HEK293 (cell line): ENCODE data around the gene TNMD.

Experiments used
- CTCF ChIA-PET: fragments of 350-600 bp; formaldehyde crosslinking; extraction: SDS; loops from one replicate; lab custom pipeline; 2021; ENCODE audit warnings: antibody characterized with exemption; lab: Yijun Ruan, JAX
- POLR2A ChIA-PET: fragments of 300-600 bp; formaldehyde crosslinking; extraction: SDS; loops from one replicate; lab custom pipeline; 2020; ENCODE audit warnings: antibody characterized with exemption, inconsistent platforms; lab: Yijun Ruan, JAX
- H3K27ac ChIP-seq: fragments of 200-500 bp; sonication (Bioruptor generic); 2 replicates; pipeline ENCODE4 v1.5.1; 2014; ENCODE audit warnings: low read depth, low read length, control low read depth, inconsistent platforms; ENCODE audit errors: extremely low read depth
- H3K36me3 ChIP-seq, 2 experiments: fragments of 200-500 bp in 1 of 2; sonication (Bioruptor generic) in 1 of 2; 1 replicate in 1 of 2; 2 replicates in 1 of 2; pipeline ENCODE4 v1.5.1; 2014 to 2017; ENCODE audit warnings: inconsistent platforms in 2 of 2, low read length in 2 of 2; ENCODE audit not compliant: control insufficient read depth in 2 of 2, insufficient read depth in 1 of 2
- H3K4me1 ChIP-seq: fragments of 200-500 bp; sonication (Bioruptor generic); 2 replicates; pipeline ENCODE4 v1.5.1; 2014; ENCODE audit warnings: mild to moderate bottlenecking, low read length, inconsistent platforms; ENCODE audit not compliant: control insufficient read depth, insufficient read depth
- H3K4me3 ChIP-seq: 2 replicates; pipeline ENCODE4 v1.5.1; 2011; ENCODE audit warnings: low read depth, mild to moderate bottlenecking, control low read depth, low read length, moderate library complexity
- H3K9me3 ChIP-seq: fragments of 200-500 bp; sonication (Bioruptor generic); 2 replicates; pipeline ENCODE4 v1.5.1; 2014; ENCODE audit warnings: low read depth, low read length, inconsistent platforms; ENCODE audit not compliant: control insufficient read depth, insufficient read depth
- EGR2 ChIP-seq: fragments of 450-650 bp; formaldehyde crosslinking; IDR thresholded peaks from 2 replicates; pipeline ENCODE4 v1.5.1; 2016; ENCODE audit warnings: low read depth, missing biosample characterization, missing genetic modification characterization
- GLIS1 ChIP-seq: fragments of 450-650 bp; formaldehyde crosslinking; IDR thresholded peaks from 2 replicates; pipeline ENCODE4 v1.5.1; 2016; ENCODE audit warnings: missing biosample characterization, missing genetic modification characterization
- GLIS2 ChIP-seq: fragments of 450-650 bp; formaldehyde crosslinking; IDR thresholded peaks from 2 replicates; pipeline ENCODE4 v1.5.1; 2016; ENCODE audit warnings: missing biosample characterization, missing genetic modification characterization
- HOXA7 ChIP-seq: sonication (generic); formaldehyde crosslinking; IDR thresholded peaks from 2 replicates; pipeline ENCODE4 v1.8.1; 2022; ENCODE audit warnings: missing genetic modification reagents, borderline replicate concordance
- KLF16 ChIP-seq: fragments of 450-650 bp; formaldehyde crosslinking; IDR thresholded peaks from 2 replicates; pipeline ENCODE4 v1.5.1; 2017; ENCODE audit warnings: missing biosample characterization, missing genetic modification characterization
- OSR2 ChIP-seq: fragments of 450-650 bp; formaldehyde crosslinking; IDR thresholded peaks from 2 replicates; pipeline ENCODE4 v1.5.1; 2016; ENCODE audit warnings: missing biosample characterization, missing genetic modification characterization
- REST ChIP-seq: fragments of 450-650 bp; formaldehyde crosslinking; IDR thresholded peaks from 2 replicates; pipeline ENCODE4 v1.5.1; 2016; ENCODE audit warnings: missing biosample characterization, missing genetic modification characterization
- TCF7L2 ChIP-seq: IDR thresholded peaks from 2 replicates; pipeline ENCODE4 v1.6.1; 2011; ENCODE audit warnings: low read depth, mild to moderate bottlenecking, inconsistent platforms, low read length, moderate library complexity, borderline replicate concordance
- ZBTB11 ChIP-seq: fragments of 450-650 bp; formaldehyde crosslinking; conservative IDR thresholded peaks from 2 replicates; pipeline ENCODE4 v1.5.1; 2016; ENCODE audit warnings: low read depth, missing biosample characterization, missing genetic modification characterization
- ZBTB17 ChIP-seq: fragments of 450-650 bp; formaldehyde crosslinking; IDR thresholded peaks from 2 replicates; pipeline ENCODE4 v1.5.1; 2016; ENCODE audit warnings: missing biosample characterization, missing genetic modification characterization
- ZFP3 ChIP-seq: fragments of 450-650 bp; formaldehyde crosslinking; IDR thresholded peaks from 2 replicates; pipeline ENCODE4 v1.5.1; 2016; ENCODE audit warnings: low read depth, missing biosample characterization, missing genetic modification characterization
- ZFP41 ChIP-seq: fragments of 450-650 bp; formaldehyde crosslinking; IDR thresholded peaks from 2 replicates; pipeline ENCODE4 v1.5.1; 2016; ENCODE audit warnings: missing biosample characterization, missing genetic modification characterization, borderline replicate concordance
- ZNF121 ChIP-seq: fragments of 450-650 bp; formaldehyde crosslinking; IDR thresholded peaks from 2 replicates; pipeline ENCODE4 v1.5.1; 2016; ENCODE audit warnings: missing biosample characterization, missing genetic modification characterization
- ZNF138 ChIP-seq: fragments of 450-650 bp; formaldehyde crosslinking; IDR thresholded peaks from 2 replicates; pipeline ENCODE4 v1.5.1; 2016; ENCODE audit warnings: missing biosample characterization, missing genetic modification characterization, borderline replicate concordance
- ZNF169 ChIP-seq: fragments of 450-650 bp; formaldehyde crosslinking; IDR thresholded peaks from 2 replicates; pipeline ENCODE4 v1.5.1; 2016; ENCODE audit warnings: missing biosample characterization, missing genetic modification characterization
- ZNF18 ChIP-seq: fragments of 450-650 bp; formaldehyde crosslinking; IDR thresholded peaks from 2 replicates; pipeline ENCODE4 v1.5.1; 2016; ENCODE audit warnings: missing biosample characterization, missing genetic modification characterization
- ZNF211 ChIP-seq: fragments of 450-650 bp; formaldehyde crosslinking; IDR thresholded peaks from 2 replicates; pipeline ENCODE4 v1.5.1; 2016; ENCODE audit warnings: low read depth, missing biosample characterization, missing genetic modification characterization
- ZNF292 ChIP-seq: fragments of 450-650 bp; formaldehyde crosslinking; IDR thresholded peaks from 2 replicates; pipeline ENCODE4 v1.5.1; 2016; ENCODE audit warnings: low read depth, missing biosample characterization, missing genetic modification characterization, borderline replicate concordance
- ZNF398 ChIP-seq: fragments of 450-650 bp; formaldehyde crosslinking; IDR thresholded peaks from 2 replicates; pipeline ENCODE4 v1.5.1; 2017; ENCODE audit warnings: missing biosample characterization, missing genetic modification characterization
- ZNF416 ChIP-seq: fragments of 450-650 bp; formaldehyde crosslinking; IDR thresholded peaks from 2 replicates; pipeline ENCODE4 v1.5.1; 2016; ENCODE audit warnings: missing biosample characterization, missing genetic modification characterization
- ZNF521 ChIP-seq: fragments of 450-650 bp; formaldehyde crosslinking; IDR thresholded peaks from 2 replicates; pipeline ENCODE4 v1.5.1; 2017; ENCODE audit warnings: missing biosample characterization, mild to moderate bottlenecking, missing genetic modification characterization
- ZNF600 ChIP-seq: fragments of 450-650 bp; formaldehyde crosslinking; IDR thresholded peaks from 2 replicates; pipeline ENCODE4 v1.5.1; 2016; ENCODE audit warnings: missing biosample characterization, missing genetic modification characterization
- ZNF610 ChIP-seq: fragments of 450-650 bp; formaldehyde crosslinking; IDR thresholded peaks from 2 replicates; pipeline ENCODE4 v1.5.1; 2016; ENCODE audit warnings: missing biosample characterization, missing genetic modification characterization, borderline replicate concordance
- ZNF624 ChIP-seq: fragments of 450-650 bp; formaldehyde crosslinking; IDR thresholded peaks from 2 replicates; pipeline ENCODE4 v1.5.1; 2017; ENCODE audit warnings: missing biosample characterization, missing genetic modification characterization
- ZNF645 ChIP-seq: fragments of 450-650 bp; formaldehyde crosslinking; IDR thresholded peaks from 2 replicates; pipeline ENCODE4; 2016; ENCODE audit warnings: missing biosample characterization, missing genetic modification characterization
- ZNF776 ChIP-seq: fragments of 450-650 bp; formaldehyde crosslinking; IDR thresholded peaks from 2 replicates; pipeline ENCODE4 v1.5.0; 2017; ENCODE audit warnings: missing biosample characterization, missing genetic modification characterization, borderline replicate concordance

The TNMD gene

GRCh38 chrX:100642290-100642689 is 57.6 kb downstream of the TNMD start:
- H3K27ac ChIP-seq, result no peak overlapping the region
- POLR2A ChIA-PET, result no interaction called here
- no peak for TF ChIP-seq ZNF645 (tag by site-specific recombination)
- TF ChIP-seq ZNF211 (tag by site-specific recombination), result no peak
- no peak for TF ChIP-seq ZNF169 (tag by site-specific recombination)
- no peak for TF ChIP-seq KLF16 (tag by site-specific recombination)
- no peak for TF ChIP-seq GLIS2 (tag by site-specific recombination)
- TF ChIP-seq ZNF776, result no peak
- no peak for TF ChIP-seq ZNF18
- no peak for TF ChIP-seq ZNF610
- TF ChIP-seq ZNF292 (tag by site-specific recombination), result no peak
- TF ChIP-seq ZNF521 (tag by site-specific recombination), result no peak
- TF ChIP-seq ZNF138 (tag by site-specific recombination), result no peak
- TF ChIP-seq EGR2 (tag by site-specific recombination), result no peak
- TF ChIP-seq HOXA7 (CRISPR knock-in tag), result no peak
- TF ChIP-seq ZNF416 (tag by site-specific recombination), result no peak
- H3K4me3 ChIP-seq, result no peak overlapping the region
- H3K9me3 ChIP-seq, result no peaks in the 10 kb centered on the region
- no peaks in the 10 kb centered on the region for H3K36me3 ChIP-seq
- CTCF ChIA-PET, result interaction anchor here (0.7 to 2.3 kb wide), 4 partner anchors 11 to 31 kb away, joined by 3 to 12 read pairs (median 5); no protein-coding TSS in a partner anchor
- no peaks in the 10 kb centered on the region for H3K4me1 ChIP-seq

GRCh38 chrX:100643212-100643611 is 58.5 kb downstream of the TNMD start:
- Histone ChIP-seq H3K4me1 (no peaks in the 10 kb centered on the region), H3K9me3 (no peaks in the 10 kb centered on the region), H3K27ac (no peak overlapping the region), H3K36me3 (no peaks in the 10 kb centered on the region), H3K4me3 (no peak overlapping the region)
- ChIA-PET POLR2A (no interaction called here), CTCF (interaction anchor here (0.8 to 2.3 kb wide), 3 partner anchors 10 to 47 kb away, joined by 3 to 12 read pairs (median 3); no protein-coding TSS in a partner anchor)
- TF ChIP-seq ZNF121 (tag by site-specific recombination) (no peak), ZFP41 (tag by site-specific recombination) (no peak), ZBTB17 (tag by site-specific recombination) (no peak), ZBTB11 (no peak), ZNF600 (tag by site-specific recombination) (no peak), GLIS1 (no peak), ZFP3 (tag by site-specific recombination) (no peak), ZNF398 (tag by site-specific recombination) (no peak), OSR2 (no peak), TCF7L2 (no peak), REST (tag by site-specific recombination) (no peak), ZNF624 (tag by site-specific recombination) (no peak)
